WTC11 (cell line): ENCODE results near the gene EIF3M. TPM values are rescaled to one million over a fixed set of nuclear protein-coding genes. Genes with fewer than 3 reads are reported as not detected.

ENCODE experiments used
- ATAC-seq: fragments of 200-7000 bp; cut with Tn5 transposase; 2 replicates; pipeline ENCODE4 v1.10.0; 2021; ENCODE audit warnings: mild to moderate bottlenecking, moderate library complexity
- CTCF ChIA-PET: fragments of 300-600 bp; sonication (Branson Sonifier 250); formaldehyde crosslinking; loops from one replicate; lab custom pipeline; 2021; ENCODE audit warnings: antibody characterized with exemption; lab: Charles Lee
- POLR2A ChIA-PET: fragments of 350-600 bp; sonication (Branson Sonifier 250); formaldehyde crosslinking; loops from one replicate; lab custom pipeline; 2021; ENCODE audit warnings: antibody characterized with exemption; lab: Charles Lee
- DNase-seq: peaks from one replicate; pipeline ENCODE4 v3.0.0; 2021; ENCODE audit warnings: low spot score
- H3K27ac Mint-ChIP-seq: 2 replicates; pipeline ENCODE4 v1.8.0; 2021; ENCODE audit warnings: mixed read lengths
- H3K27me3 Mint-ChIP-seq: 2 replicates; pipeline ENCODE4 v1.8.0; 2021; ENCODE audit warnings: low read depth, mild to moderate bottlenecking, moderate library complexity, mixed read lengths
- H3K36me3 Mint-ChIP-seq: 2 replicates; pipeline ENCODE4 v1.8.0; 2021; ENCODE audit warnings: mixed read lengths
- H3K4me1 Mint-ChIP-seq: 2 replicates; pipeline ENCODE4 v1.8.0; 2022; ENCODE audit warnings: mixed read lengths
- H3K4me3 Mint-ChIP-seq: 2 replicates; pipeline ENCODE4 v1.8.0; 2021; ENCODE audit warnings: mild to moderate bottlenecking, moderate library complexity, mixed read lengths
- H3K9me3 Mint-ChIP-seq: 2 replicates; pipeline ENCODE4 v1.8.0; 2021; ENCODE audit warnings: mixed read lengths
- AR ChIP-seq: fragments of 250-450 bp; sonication (Bioruptor Pico); IDR thresholded peaks from 2 replicates; pipeline ENCODE4 v1.9.0; 2021; ENCODE audit warnings: mild to moderate bottlenecking
- FOXP4 ChIP-seq: sonication (generic); formaldehyde crosslinking; IDR thresholded peaks from 2 replicates; pipeline ENCODE4 v1.8.0; 2022; ENCODE audit warnings: mild to moderate bottlenecking, missing genetic modification reagents
- GRHL2 ChIP-seq: fragments of 250-450 bp; sonication (Bioruptor Pico); IDR thresholded peaks from 2 replicates; pipeline ENCODE4 v1.8.0; 2022; ENCODE audit warnings: mild to moderate bottlenecking, moderate library complexity; ENCODE audit not compliant: insufficient replicate concordance, severe bottlenecking
- JAZF1 ChIP-seq: fragments of 250-450 bp; sonication (Bioruptor Pico); IDR thresholded peaks from 2 replicates; pipeline ENCODE4 v1.9.0; 2021; ENCODE audit warnings: moderate library complexity, mild to moderate bottlenecking, inconsistent platforms
- JUN ChIP-seq: sonication (generic); formaldehyde crosslinking; IDR thresholded peaks from 2 replicates; pipeline ENCODE4 v1.8.0; 2023; ENCODE audit warnings: mild to moderate bottlenecking, missing genetic modification reagents
- MYBL2 ChIP-seq: sonication (generic); formaldehyde crosslinking; IDR thresholded peaks from 2 replicates; pipeline ENCODE4 v1.8.1; 2023; ENCODE audit warnings: mild to moderate bottlenecking, moderate library complexity, missing genetic modification reagents
- PRRX2 ChIP-seq: fragments of 250-450 bp; sonication (Bioruptor Pico); IDR thresholded peaks from 2 replicates; pipeline ENCODE4 v1.8.0; 2021; ENCODE audit warnings: mild to moderate bottlenecking
- SMAD3 ChIP-seq: sonication (generic); formaldehyde crosslinking; IDR thresholded peaks from 2 replicates; pipeline ENCODE4 v1.8.0; 2022; ENCODE audit warnings: missing genetic modification reagents, mild to moderate bottlenecking, borderline replicate concordance
- SMAD4 ChIP-seq: sonication (generic); formaldehyde crosslinking; IDR thresholded peaks from 2 replicates; pipeline ENCODE4 v1.8.0; 2022; ENCODE audit warnings: mild to moderate bottlenecking, missing genetic modification reagents
- USF1 ChIP-seq: sonication (generic); formaldehyde crosslinking; IDR thresholded peaks from 2 replicates; pipeline ENCODE4 v1.8.0; 2022; ENCODE audit warnings: mild to moderate bottlenecking, missing genetic modification reagents
- ZNF416 ChIP-seq: fragments of 250-450 bp; sonication (Bioruptor Pico); IDR thresholded peaks from 2 replicates; pipeline ENCODE4 v1.9.0; 2021; ENCODE audit warnings: mild to moderate bottlenecking, inconsistent platforms
- ZSCAN18 ChIP-seq: fragments of 250-450 bp; sonication (Bioruptor Pico); IDR thresholded peaks from 2 replicates; pipeline ENCODE4 v2.1.2; 2022; ENCODE audit warnings: mild to moderate bottlenecking, moderate library complexity
- total RNA-seq: library from RNA; stranded (reverse); gene quantifications from 3 replicates; pipeline ENCODE4 v1.2.3, GENCODE V29; 2021
- TF ChIP-seq, protein P1 (sequence below): sonication (generic); formaldehyde crosslinking; IDR thresholded peaks from 2 replicates; pipeline ENCODE4 v1.8.1; 2023; ENCODE audit warnings: mild to moderate bottlenecking, missing genetic modification reagents, borderline replicate concordance
- TF ChIP-seq, protein P2 (sequence below): sonication (generic); formaldehyde crosslinking; IDR thresholded peaks from 2 replicates; pipeline ENCODE4 v1.8.1; 2023; ENCODE audit warnings: mild to moderate bottlenecking, moderate library complexity, missing genetic modification reagents

EIF3M gene
- total RNA-seq, 1 experiment from 2014 or later: 365 TPM

- H3K9me3 Mint-ChIP-seq: peaks cover 13% of the 10 kb centered on the region
- no peaks in the 10 kb centered on the region for H3K4me1 Mint-ChIP-seq
- CTCF ChIA-PET: no interaction called here
- ATAC-seq: no peak
- POLR2A ChIA-PET: no interaction called here
- peaks cover 5% of the 10 kb centered on the region for H3K36me3 Mint-ChIP-seq
- no peak overlapping the region for H3K27ac Mint-ChIP-seq
- no peak overlapping the region for H3K4me3 Mint-ChIP-seq
- H3K27me3 Mint-ChIP-seq: peaks cover 5% of the 10 kb centered on the region; the same call in 1 of the 2 replicates
- TF ChIP-seq USF1 (no peak), MYBL2 (CRISPR knock-in tag) (no peak), FOXP4 (CRISPR knock-in tag) (no peak), JUN (CRISPR knock-in tag) (no peak), AR (CRISPR knock-in tag) (no peak), JAZF1 (CRISPR knock-in tag) (no peak), SMAD3 (CRISPR knock-in tag) (no peak), PRRX2 (CRISPR knock-in tag) (no peak), SMAD4 (no peak), GRHL2 (CRISPR knock-in tag) (no peak), ZNF416 (CRISPR knock-in tag) (no peak), ZSCAN18 (CRISPR knock-in tag) (no peak)
- TF ChIP-seq, protein P1, sequence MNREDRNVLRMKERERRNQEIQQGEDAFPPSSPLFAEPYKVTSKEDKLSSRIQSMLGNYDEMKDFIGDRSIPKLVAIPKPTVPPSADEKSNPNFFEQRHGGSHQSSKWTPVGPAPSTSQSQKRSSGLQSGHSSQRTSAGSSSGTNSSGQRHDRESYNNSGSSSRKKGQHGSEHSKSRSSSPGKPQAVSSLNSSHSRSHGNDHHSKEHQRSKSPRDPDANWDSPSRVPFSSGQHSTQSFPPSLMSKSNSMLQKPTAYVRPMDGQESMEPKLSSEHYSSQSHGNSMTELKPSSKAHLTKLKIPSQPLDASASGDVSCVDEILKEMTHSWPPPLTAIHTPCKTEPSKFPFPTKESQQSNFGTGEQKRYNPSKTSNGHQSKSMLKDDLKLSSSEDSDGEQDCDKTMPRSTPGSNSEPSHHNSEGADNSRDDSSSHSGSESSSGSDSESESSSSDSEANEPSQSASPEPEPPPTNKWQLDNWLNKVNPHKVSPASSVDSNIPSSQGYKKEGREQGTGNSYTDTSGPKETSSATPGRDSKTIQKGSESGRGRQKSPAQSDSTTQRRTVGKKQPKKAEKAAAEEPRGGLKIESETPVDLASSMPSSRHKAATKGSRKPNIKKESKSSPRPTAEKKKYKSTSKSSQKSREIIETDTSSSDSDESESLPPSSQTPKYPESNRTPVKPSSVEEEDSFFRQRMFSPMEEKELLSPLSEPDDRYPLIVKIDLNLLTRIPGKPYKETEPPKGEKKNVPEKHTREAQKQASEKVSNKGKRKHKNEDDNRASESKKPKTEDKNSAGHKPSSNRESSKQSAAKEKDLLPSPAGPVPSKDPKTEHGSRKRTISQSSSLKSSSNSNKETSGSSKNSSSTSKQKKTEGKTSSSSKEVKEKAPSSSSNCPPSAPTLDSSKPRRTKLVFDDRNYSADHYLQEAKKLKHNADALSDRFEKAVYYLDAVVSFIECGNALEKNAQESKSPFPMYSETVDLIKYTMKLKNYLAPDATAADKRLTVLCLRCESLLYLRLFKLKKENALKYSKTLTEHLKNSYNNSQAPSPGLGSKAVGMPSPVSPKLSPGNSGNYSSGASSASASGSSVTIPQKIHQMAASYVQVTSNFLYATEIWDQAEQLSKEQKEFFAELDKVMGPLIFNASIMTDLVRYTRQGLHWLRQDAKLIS (CRISPR knock-in tag): no peak
- TF ChIP-seq, protein P2, sequence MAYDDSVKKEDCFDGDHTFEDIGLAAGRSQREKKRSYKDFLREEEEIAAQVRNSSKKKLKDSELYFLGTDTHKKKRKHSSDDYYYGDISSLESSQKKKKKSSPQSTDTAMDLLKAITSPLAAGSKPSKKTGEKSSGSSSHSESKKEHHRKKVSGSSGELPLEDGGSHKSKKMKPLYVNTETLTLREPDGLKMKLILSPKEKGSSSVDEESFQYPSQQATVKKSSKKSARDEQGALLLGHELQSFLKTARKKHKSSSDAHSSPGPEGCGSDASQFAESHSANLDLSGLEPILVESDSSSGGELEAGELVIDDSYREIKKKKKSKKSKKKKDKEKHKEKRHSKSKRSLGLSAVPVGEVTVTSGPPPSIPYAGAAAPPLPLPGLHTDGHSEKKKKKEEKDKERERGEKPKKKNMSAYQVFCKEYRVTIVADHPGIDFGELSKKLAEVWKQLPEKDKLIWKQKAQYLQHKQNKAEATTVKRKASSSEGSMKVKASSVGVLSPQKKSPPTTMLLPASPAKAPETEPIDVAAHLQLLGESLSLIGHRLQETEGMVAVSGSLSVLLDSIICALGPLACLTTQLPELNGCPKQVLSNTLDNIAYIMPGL (CRISPR knock-in tag): no peak
- DNase-seq: no peak
Observed at GRCh38 chr11:32538804-32539203, 44.8 kb upstream of the EIF3M start.
